Stimulated activated naive CD4-positive, alpha-beta T cell treated with Interleukin-2 at 50 U/mL for 16 hours (primary cell): Measurements from ENCODE around the gene RPS6KB2.

Experiments used
- DNase-seq: peaks from one replicate; lab custom pipeline; 2025; lab: John Stamatoyannopoulos, UW

The RPS6KB2 gene

GRCh38 chr11:67429722-67430121 lies 1.4 kb downstream of the RPS6KB2 start:
- no peak for DNase-seq

GRCh38 chr11:67431346-67432249 lies 3.3 kb downstream of the RPS6KB2 start:
- no peak for DNase-seq

GRCh38 chr11:67432655-67433349 lies 4.5 kb downstream of the RPS6KB2 start:
- no peak for DNase-seq

- no peak for DNase-seq
Measured at GRCh38 chr11:67433536-67434394, 5.5 kb downstream of the RPS6KB2 start.

- peak; percentile 21 for DNase-seq
Measured at GRCh38 chr11:67434395-67434881, 6.1 kb downstream of the RPS6KB2 start.

GRCh38 chr11:67435031-67435726 lies 6.9 kb downstream of the RPS6KB2 start:
- no peak for DNase-seq

GRCh38 chr11:67435727-67436458 lies 7.6 kb downstream of the RPS6KB2 start:
- DNase-seq: no peak

- DNase-seq: peak; percentile 61
Measured at GRCh38 chr11:67436459-67437081, 8.3 kb downstream of the RPS6KB2 start.

- peak; percentile 72 for DNase-seq
Measured at GRCh38 chr11:67437082-67437808, 9.0 kb downstream of the RPS6KB2 start, which contains the start of gene PTPRCAP. Gene PTPRCAP, minus strand, starts transcription at chr11:67437682. Its CDS starts 63 bp downstream, at chr11:67437619.

GRCh38 chr11:67437809-67438157 lies 9.5 kb downstream of the RPS6KB2 start:
- no peak for DNase-seq

GRCh38 chr11:67438158-67438902 lies 10.0 kb downstream of the RPS6KB2 start:
- peak; percentile 80 for DNase-seq

- DNase-seq: peak; percentile 35
Measured at GRCh38 chr11:67439321-67440228, 11.3 kb downstream of the RPS6KB2 start.

- no peak for DNase-seq
Measured at GRCh38 chr11:67440229-67441097, 12.2 kb downstream of the RPS6KB2 start.

- DNase-seq: no peak
Measured at GRCh38 chr11:67441098-67441563, 12.8 kb downstream of the RPS6KB2 start.

GRCh38 chr11:67441731-67442351 lies 13.5 kb downstream of the RPS6KB2 start:
- no peak for DNase-seq
